Panc1 (cell line): ENCODE data around the gene NALCN.

Source experiments
- POLR2AphosphoS5 ChIP-seq: IDR thresholded peaks from 2 replicates; pipeline ENCODE4 v1.6.1; 2012; ENCODE audit warnings: mild to moderate bottlenecking, low read depth, low read length, moderate library complexity
- REST ChIP-seq, 2 experiments: IDR thresholded peaks; 2 replicates each; pipeline ENCODE4 v1.6.1; 2011 to 2012; ENCODE audit warnings: low read depth in 2 of 2, control low read depth in 1 of 2, low read length in 1 of 2, mild to moderate bottlenecking in 1 of 2, moderate library complexity in 1 of 2; ENCODE audit not compliant: insufficient read depth in 1 of 2
- TCF7L2 ChIP-seq: IDR thresholded peaks from 2 replicates; pipeline ENCODE4 v1.6.1; 2011; ENCODE audit warnings: mild to moderate bottlenecking, low read depth, low read length, inconsistent platforms
- TF ChIP-seq, protein P1 (sequence below): fragments of 450-650 bp; IDR thresholded peaks from 2 replicates; pipeline ENCODE4 v1.5.1; 2017; ENCODE audit warnings: mild to moderate bottlenecking

GRCh38 chr13:101181076-101181685 lies 235.1 kb downstream of the NALCN start:
- TF ChIP-seq, protein P1, sequence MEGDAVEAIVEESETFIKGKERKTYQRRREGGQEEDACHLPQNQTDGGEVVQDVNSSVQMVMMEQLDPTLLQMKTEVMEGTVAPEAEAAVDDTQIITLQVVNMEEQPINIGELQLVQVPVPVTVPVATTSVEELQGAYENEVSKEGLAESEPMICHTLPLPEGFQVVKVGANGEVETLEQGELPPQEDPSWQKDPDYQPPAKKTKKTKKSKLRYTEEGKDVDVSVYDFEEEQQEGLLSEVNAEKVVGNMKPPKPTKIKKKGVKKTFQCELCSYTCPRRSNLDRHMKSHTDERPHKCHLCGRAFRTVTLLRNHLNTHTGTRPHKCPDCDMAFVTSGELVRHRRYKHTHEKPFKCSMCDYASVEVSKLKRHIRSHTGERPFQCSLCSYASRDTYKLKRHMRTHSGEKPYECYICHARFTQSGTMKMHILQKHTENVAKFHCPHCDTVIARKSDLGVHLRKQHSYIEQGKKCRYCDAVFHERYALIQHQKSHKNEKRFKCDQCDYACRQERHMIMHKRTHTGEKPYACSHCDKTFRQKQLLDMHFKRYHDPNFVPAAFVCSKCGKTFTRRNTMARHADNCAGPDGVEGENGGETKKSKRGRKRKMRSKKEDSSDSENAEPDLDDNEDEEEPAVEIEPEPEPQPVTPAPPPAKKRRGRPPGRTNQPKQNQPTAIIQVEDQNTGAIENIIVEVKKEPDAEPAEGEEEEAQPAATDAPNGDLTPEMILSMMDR, result no peak
- TF ChIP-seq TCF7L2 (no peak), POLR2AphosphoS5 (no peak), REST (IDR thresholded peaks at IDR 0.05; ENCODE audit: insufficient read depth in 1 of 2, low read depth in 2 of 2, low read length in 1 of 2) (no peak)
